ENCODE results near the gene TCF19.

DNA sequence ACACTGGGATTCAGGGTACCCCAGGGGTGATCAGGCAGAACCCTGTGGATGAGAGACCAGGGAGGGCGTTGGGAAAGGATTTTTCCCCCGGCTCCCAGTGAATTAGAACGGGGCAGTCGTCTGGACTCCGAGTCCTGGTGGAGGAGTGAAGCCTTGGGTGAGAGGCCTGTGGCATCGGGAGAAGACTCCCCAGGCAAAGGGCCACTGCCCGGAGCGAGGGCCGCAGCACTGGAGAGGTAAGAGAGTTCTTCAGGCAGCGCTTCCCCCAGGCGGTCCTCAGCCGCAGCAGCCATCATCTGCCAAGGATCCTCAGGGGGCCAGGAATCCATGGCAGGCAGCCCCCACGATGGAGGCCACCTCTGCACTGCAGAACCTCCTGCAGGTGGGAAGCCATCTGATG lies 46.7 kb upstream of the TCF19 start:
- TF ChIP-seq, protein P1, sequence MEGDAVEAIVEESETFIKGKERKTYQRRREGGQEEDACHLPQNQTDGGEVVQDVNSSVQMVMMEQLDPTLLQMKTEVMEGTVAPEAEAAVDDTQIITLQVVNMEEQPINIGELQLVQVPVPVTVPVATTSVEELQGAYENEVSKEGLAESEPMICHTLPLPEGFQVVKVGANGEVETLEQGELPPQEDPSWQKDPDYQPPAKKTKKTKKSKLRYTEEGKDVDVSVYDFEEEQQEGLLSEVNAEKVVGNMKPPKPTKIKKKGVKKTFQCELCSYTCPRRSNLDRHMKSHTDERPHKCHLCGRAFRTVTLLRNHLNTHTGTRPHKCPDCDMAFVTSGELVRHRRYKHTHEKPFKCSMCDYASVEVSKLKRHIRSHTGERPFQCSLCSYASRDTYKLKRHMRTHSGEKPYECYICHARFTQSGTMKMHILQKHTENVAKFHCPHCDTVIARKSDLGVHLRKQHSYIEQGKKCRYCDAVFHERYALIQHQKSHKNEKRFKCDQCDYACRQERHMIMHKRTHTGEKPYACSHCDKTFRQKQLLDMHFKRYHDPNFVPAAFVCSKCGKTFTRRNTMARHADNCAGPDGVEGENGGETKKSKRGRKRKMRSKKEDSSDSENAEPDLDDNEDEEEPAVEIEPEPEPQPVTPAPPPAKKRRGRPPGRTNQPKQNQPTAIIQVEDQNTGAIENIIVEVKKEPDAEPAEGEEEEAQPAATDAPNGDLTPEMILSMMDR (IDR thresholded peaks at IDR 0.05): no peak
- no peak for TF ChIP-seq POLR2A (IDR thresholded peaks at IDR 0.05)
